Measurements from ENCODE around the gene PRR15L. TPM values are rescaled to one million over a fixed set of nuclear protein-coding genes. Genes with fewer than 3 reads are reported as not detected.

Gene PRR15L
- total RNA-seq, 1 donor from 2014 or later = 2.2 TPM

DNA sequence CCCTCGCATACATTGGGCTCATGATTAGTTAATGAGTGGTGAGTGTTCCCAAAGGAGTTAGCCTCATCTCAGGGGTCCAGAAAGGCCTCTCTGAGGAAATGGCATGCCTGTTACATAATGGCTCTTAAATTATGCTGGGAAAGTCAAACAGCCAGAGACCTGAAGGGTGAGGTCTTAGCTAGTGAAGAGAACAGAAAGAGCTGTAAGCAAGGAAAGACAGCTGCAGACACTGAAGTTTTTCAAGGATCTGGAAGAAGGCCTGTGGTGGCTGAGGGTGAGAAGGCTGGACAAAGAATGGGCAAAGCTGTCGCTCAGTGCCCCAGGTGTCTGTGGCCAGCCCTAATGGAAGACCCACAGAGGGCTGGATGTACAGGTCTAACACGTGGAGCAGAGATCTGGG lies 51.2 kb downstream of the PRR15L start:
- TF ChIP-seq, protein P1, sequence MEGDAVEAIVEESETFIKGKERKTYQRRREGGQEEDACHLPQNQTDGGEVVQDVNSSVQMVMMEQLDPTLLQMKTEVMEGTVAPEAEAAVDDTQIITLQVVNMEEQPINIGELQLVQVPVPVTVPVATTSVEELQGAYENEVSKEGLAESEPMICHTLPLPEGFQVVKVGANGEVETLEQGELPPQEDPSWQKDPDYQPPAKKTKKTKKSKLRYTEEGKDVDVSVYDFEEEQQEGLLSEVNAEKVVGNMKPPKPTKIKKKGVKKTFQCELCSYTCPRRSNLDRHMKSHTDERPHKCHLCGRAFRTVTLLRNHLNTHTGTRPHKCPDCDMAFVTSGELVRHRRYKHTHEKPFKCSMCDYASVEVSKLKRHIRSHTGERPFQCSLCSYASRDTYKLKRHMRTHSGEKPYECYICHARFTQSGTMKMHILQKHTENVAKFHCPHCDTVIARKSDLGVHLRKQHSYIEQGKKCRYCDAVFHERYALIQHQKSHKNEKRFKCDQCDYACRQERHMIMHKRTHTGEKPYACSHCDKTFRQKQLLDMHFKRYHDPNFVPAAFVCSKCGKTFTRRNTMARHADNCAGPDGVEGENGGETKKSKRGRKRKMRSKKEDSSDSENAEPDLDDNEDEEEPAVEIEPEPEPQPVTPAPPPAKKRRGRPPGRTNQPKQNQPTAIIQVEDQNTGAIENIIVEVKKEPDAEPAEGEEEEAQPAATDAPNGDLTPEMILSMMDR (IDR thresholded peaks at IDR 0.05) = no peak
- TF ChIP-seq POLR2A (IDR thresholded peaks at IDR 0.05) (no peak), POLR2AphosphoS5 (IDR thresholded peaks at IDR 0.05; ENCODE audit: insufficient read depth in 1 of 2, low read depth in 1 of 2) (no peak)
- Histone ChIP-seq H3K36me3 (no peaks in the 10 kb centered on the region), H3K9me3 (no peaks in the 10 kb centered on the region), H3K27me3 (no peaks in the 10 kb centered on the region), H3K4me1 (peaks cover 49% of the 10 kb centered on the region), H3K27ac (peak overlapping the region; percentile 71), H3K4me3 (no peak overlapping the region)
- intact Hi-C loops (cut with DNase I) = no loop called here
- DNase-seq (ENCODE audit: extremely low spot score in 2 of 2) = no peak

DNA sequence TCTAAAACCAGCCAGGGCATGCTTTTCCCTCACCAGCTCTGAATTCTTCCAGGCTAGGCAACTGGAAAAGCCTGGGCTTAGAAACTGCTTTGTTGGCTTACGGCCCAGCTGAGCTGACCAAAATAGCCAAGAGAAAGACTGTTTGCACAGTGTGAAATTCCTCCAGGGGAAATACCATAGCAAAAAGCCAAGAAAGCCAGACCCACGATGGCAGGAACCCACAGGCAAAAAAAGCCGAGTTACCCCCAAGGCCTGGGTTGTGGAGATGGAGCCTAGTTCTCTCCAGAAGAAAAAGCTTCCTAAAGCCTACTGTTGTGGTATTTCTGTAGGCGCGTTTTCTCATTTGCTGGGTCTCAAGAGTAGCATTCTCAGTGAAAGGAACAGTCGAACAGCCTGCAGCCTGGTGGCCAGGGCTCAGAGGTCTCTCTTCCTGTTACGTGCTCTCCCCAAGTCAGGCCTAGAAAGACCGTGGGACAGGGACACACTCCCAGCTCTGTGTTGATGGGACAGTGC lies 52.4 kb downstream of the PRR15L start:
- H3K27ac ChIP-seq = peak overlapping the region; percentile 71
- H3K27me3 ChIP-seq = no peaks in the 10 kb centered on the region
- H3K9me3 ChIP-seq = no peaks in the 10 kb centered on the region
- peaks cover 0 to 2% of the 10 kb centered on the region in 2 donors for H3K36me3 ChIP-seq
- no peak overlapping the region for H3K4me3 ChIP-seq
- TF ChIP-seq POLR2AphosphoS5 (IDR thresholded peaks at IDR 0.05; ENCODE audit: insufficient read depth in 1 of 2, low read depth in 1 of 2) = no peak
- no peak for TF ChIP-seq POLR2A (IDR thresholded peaks at IDR 0.05)
- intact Hi-C loops (cut with DNase I) = no loop called here
- no peak for DNase-seq (ENCODE audit: extremely low spot score in 2 of 2)
- peaks cover 49% of the 10 kb centered on the region for H3K4me1 ChIP-seq

DNA sequence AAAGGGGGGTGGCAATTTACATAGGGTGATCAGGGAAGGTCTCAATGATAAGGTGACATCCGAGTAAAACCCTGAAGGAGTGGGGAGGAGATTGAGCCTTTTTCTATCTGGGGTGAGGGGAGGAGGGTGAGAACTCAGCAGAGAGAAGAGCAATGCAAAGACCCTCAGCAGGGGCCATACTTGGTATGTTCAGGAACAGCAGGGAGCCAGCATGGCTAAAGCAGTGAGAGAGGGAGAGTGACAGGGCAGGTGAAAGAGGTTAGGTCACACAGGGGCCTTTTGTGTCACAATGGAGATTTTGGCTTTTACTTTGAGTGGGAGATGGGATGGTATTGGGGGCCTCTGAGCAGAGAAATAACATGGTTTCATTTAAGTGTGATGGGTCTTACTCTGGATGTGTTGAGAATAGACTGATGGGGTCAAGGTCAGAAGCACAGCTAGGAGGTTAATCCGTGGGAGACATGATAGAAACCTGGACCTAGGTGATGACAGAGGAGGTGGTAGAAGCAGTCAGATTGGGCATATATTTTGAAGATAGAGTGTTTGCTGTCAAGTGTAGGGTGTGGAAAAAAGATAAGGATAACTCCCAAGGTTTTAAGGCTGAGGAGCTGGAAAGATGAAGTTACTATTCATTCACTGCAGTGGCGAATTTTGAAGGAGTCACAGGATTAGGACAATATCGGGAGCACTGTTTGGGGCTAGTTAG lies 55.5 kb downstream of the PRR15L start:
- Histone ChIP-seq H3K27ac (no peak overlapping the region), H3K4me1 (peaks cover 45% of the 10 kb centered on the region)
- no peak for DNase-seq (ENCODE audit: extremely low spot score in 2 of 2)

More for the DNA sequence above, 55.5 kb downstream of the PRR15L start:
- intact Hi-C loops (cut with DNase I) = no loop called here
- Histone ChIP-seq H3K4me3 (no peak overlapping the region), H3K9me3 (no peaks in the 10 kb centered on the region), H3K27me3 (no peaks in the 10 kb centered on the region), H3K36me3 (peaks cover 0 to 3% of the 10 kb centered on the region in 2 donors)
- TF ChIP-seq POLR2AphosphoS5 (IDR thresholded peaks at IDR 0.05; ENCODE audit: insufficient read depth in 1 of 2, low read depth in 1 of 2) (no peak), POLR2A (IDR thresholded peaks at IDR 0.05) (no peak)
- TF ChIP-seq, protein P1 (IDR thresholded peaks at IDR 0.05) = no peak

Other genes starting within 250 kb of the PRR15L start
- gene TBX21, start 224.6 kb downstream of the PRR15L start, total RNA-seq = 2.9 TPM
- 5.6 TPM for gene OSBPL7, start 136.1 kb downstream of the PRR15L start, total RNA-seq
- gene MRPL10, start 126.3 kb downstream of the PRR15L start, total RNA-seq = 21.4 TPM
- not detected for gene LRRC46, start 126.2 kb downstream of the PRR15L start, total RNA-seq
- 33.1 TPM for gene SCRN2, start 116.6 kb downstream of the PRR15L start, total RNA-seq
- gene SP6, start 106.7 kb downstream of the PRR15L start, total RNA-seq = 3.9 TPM
- gene SP2, start 61.6 kb downstream of the PRR15L start, total RNA-seq = 11.3 TPM
- gene PNPO, start 16.3 kb downstream of the PRR15L start, total RNA-seq = 42.7 TPM
- gene CDK5RAP3, start 13.2 kb upstream of the PRR15L start, total RNA-seq = 144 TPM
- 34.4 TPM for gene COPZ2, start 79.9 kb upstream of the PRR15L start, total RNA-seq
- gene NFE2L1, start 90.5 kb upstream of the PRR15L start, total RNA-seq = 190 TPM
- 43.5 TPM for gene CBX1, start 143.6 kb upstream of the PRR15L start, total RNA-seq
- gene SNX11, start 149.9 kb upstream of the PRR15L start, total RNA-seq = 15.0 TPM